ENCODE data around the gene GUCD1. TPM values are rescaled to one million over a fixed set of nuclear protein-coding genes. Genes with fewer than 3 reads are reported as not detected.

Gene GUCD1
- total and polyA plus RNA-seq, 9 of the 15 experiments (the other 6 are each of a cell fraction or from before 2014, with no cell fraction given) = 31.5 to 67.8 (median 50.3) TPM

- CTCF ChIA-PET (ENCODE audit: low intra/inter-chr PET ratio) = interaction anchor here (0.6 kb wide), 2 partner anchors 206 to 1410 kb away, joined by 4 read pairs; no protein-coding TSS in a partner anchor
- in situ Hi-C loops (cut with MboI) = no loop called here
- DNase-seq (ENCODE audit: extremely low read depth in 1 of 4, low spot score in 3 of 4) = no peak
- Histone ChIP-seq H4K20me1 (replicated peaks; ENCODE audit: control insufficient read depth, insufficient read depth, low read length) (no peaks in the 10 kb centered on the region), H3K9me1 (ENCODE audit: control insufficient read depth, insufficient read depth, low read length) (no peaks in the 10 kb centered on the region), H3K4me1 (replicated peaks in 1 of 2; ENCODE audit: control insufficient read depth in 2 of 2, insufficient read depth in 2 of 2, low read length in 2 of 2) (no peaks in the 10 kb centered on the region; a peak in 1 of 5 replicates), H3K79me2 (ENCODE audit: control insufficient read depth, insufficient read depth, low read length) (no peaks in the 10 kb centered on the region), H2AFZ (ENCODE audit: low read depth, low read length) (no peak overlapping the region), H3K9me3 (replicated peaks; ENCODE audit: control insufficient read depth, insufficient read depth, low read depth, low read length) (no peaks in the 10 kb centered on the region), H3K9ac (ENCODE audit: insufficient read depth in 1 of 2, low read depth in 2 of 2, low read length in 2 of 2) (no peak overlapping the region), H3K27me3 (ENCODE audit: control insufficient read depth in 2 of 2, insufficient read depth in 2 of 2, low read length in 2 of 2) (peaks cover 0 to 5% of the 10 kb centered on the region in 2 experiments; a peak in 1 of 5 replicates), H3K4me3 (no peak overlapping the region), H3K4me2 (ENCODE audit: insufficient read depth, low read length) (no peak overlapping the region), H3K27ac (ENCODE audit: extremely low read depth, low read depth, low read length) (no peak overlapping the region), H3K36me3 (ENCODE audit: control insufficient read depth, insufficient read depth, low read length) (peaks cover 9% of the 10 kb centered on the region; the same call in 2 of the 3 replicates)
- POLR2A ChIA-PET = interaction anchor here (0.9 kb wide), 2 partner anchors 9 to 10 kb away, joined by 3 to 4 read pairs; no protein-coding TSS in a partner anchor
- intact Hi-C loops (cut with micrococcal nuclease) = no loop called here
- BruUV-seq (replicated peaks) = no TSS peak
- FAIRE-seq = no peak
- 29% methylated on average over 3 of the region's 3 CpGs for WGBS (ENCODE audit: insufficient coverage, low coverage, missing lambda C conversion rate)
- no peak for TF ChIP-seq HDAC8 (tag; IDR thresholded peaks at IDR 0.05)
- TF ChIP-seq JUN (IDR thresholded peaks at IDR 0.05; ENCODE audit: borderline replicate concordance, low read depth, low read length) = no peak
- TF ChIP-seq JUN (CRISPR knock-in tag; IDR thresholded peaks at IDR 0.05; ENCODE audit: borderline replicate concordance) = no peak
- TF ChIP-seq RB1 (IDR thresholded peaks at IDR 0.05; ENCODE audit: low read depth) = no peak
- ATAC-seq = no peak
Measured at GRCh38 chr22:24536089-24536488, 18.8 kb downstream of the GUCD1 start.

- Histone ChIP-seq H3K4me1 (replicated peaks in 1 of 2; ENCODE audit: control insufficient read depth in 2 of 2, insufficient read depth in 2 of 2, low read length in 2 of 2) (no peaks in the 10 kb centered on the region; a peak in 1 of 5 replicates), H3K79me2 (ENCODE audit: control insufficient read depth, insufficient read depth, low read length) (no peaks in the 10 kb centered on the region), H3K9ac (ENCODE audit: insufficient read depth in 1 of 2, low read depth in 2 of 2, low read length in 2 of 2) (no peak overlapping the region), H3K36me3 (ENCODE audit: control insufficient read depth, insufficient read depth, low read length) (peaks cover 1% of the 10 kb centered on the region; the same call in 1 of the 3 replicates), H3K9me3 (replicated peaks; ENCODE audit: control insufficient read depth, insufficient read depth, low read depth, low read length) (no peaks in the 10 kb centered on the region), H4K20me1 (replicated peaks; ENCODE audit: control insufficient read depth, insufficient read depth, low read length) (no peaks in the 10 kb centered on the region), H3K4me2 (ENCODE audit: insufficient read depth, low read length) (no peak overlapping the region), H3K27ac (ENCODE audit: extremely low read depth, low read depth, low read length) (no peak overlapping the region), H3K9me1 (ENCODE audit: control insufficient read depth, insufficient read depth, low read length) (no peaks in the 10 kb centered on the region), H2AFZ (ENCODE audit: low read depth, low read length) (no peak overlapping the region), H3K27me3 (ENCODE audit: control insufficient read depth in 2 of 2, insufficient read depth in 2 of 2, low read length in 2 of 2) (peaks cover 0 to 5% of the 10 kb centered on the region in 2 experiments; a peak in 1 of 5 replicates), H3K4me3 (no peak overlapping the region)
- no peak for ATAC-seq
- DNase-seq (ENCODE audit: extremely low read depth in 1 of 4, low spot score in 3 of 4) = no peak
- TF ChIP-seq NR2C1 (IDR thresholded peaks at IDR 0.05) = no peak
- TF ChIP-seq NR2C1 (tag; IDR thresholded peaks at IDR 0.05) = 0 out of 2 replicates have a peak, but pooled peaks have one; percentile 11
- TF ChIP-seq ZBTB7A (IDR thresholded peaks at IDR 0.05; ENCODE audit: borderline replicate concordance, control insufficient read depth, low read depth, low read length) = no peak
- CTCF ChIA-PET (ENCODE audit: low intra/inter-chr PET ratio) = no interaction called here
- no TSS peak for BruUV-seq (replicated peaks)
- intact Hi-C loops (cut with micrococcal nuclease) (no loop called here), in situ Hi-C loops (cut with MboI) (no loop called here)
- FAIRE-seq = no peak
- POLR2A ChIA-PET = no interaction called here
- 67% methylated on average over 3 of the region's 4 CpGs for WGBS (ENCODE audit: insufficient coverage, low coverage, missing lambda C conversion rate)
Measured at GRCh38 chr22:24535348-24535747, 19.6 kb downstream of the GUCD1 start.
